Stimulated activated CD4-positive, alpha-beta T cell treated with anti-CD3 and anti-CD28 coated beads, Interleukin-15, amount 100 ng/mL, for 24 hours (primary cell): ENCODE results near the gene TCERG1.

Source experiments
- DNase-seq: peaks from one replicate; pipeline ENCODE4 v3.0.0-alpha.2; 2020

TCERG1 gene

GRCh38 chr5:146458894-146459293 is 11.8 kb downstream of the TCERG1 start:
- no peak for DNase-seq

GRCh38 chr5:146461319-146461718 is 14.2 kb downstream of the TCERG1 start:
- no peak for DNase-seq

- DNase-seq: no peak
Measured at GRCh38 chr5:146463446-146463845, 16.3 kb downstream of the TCERG1 start.

GRCh38 chr5:146466521-146467349 is 19.6 kb downstream of the TCERG1 start:
- no peak for DNase-seq

GRCh38 chr5:146467760-146468159 is 20.6 kb downstream of the TCERG1 start:
- no peak for DNase-seq

- no peak for DNase-seq
Measured at GRCh38 chr5:146474065-146474464, 26.9 kb downstream of the TCERG1 start.

- no peak for DNase-seq
Measured at GRCh38 chr5:146475190-146475780, 28.2 kb downstream of the TCERG1 start.

GRCh38 chr5:146475906-146476305 is 28.8 kb downstream of the TCERG1 start:
- DNase-seq: no peak

- DNase-seq: no peak
Measured at GRCh38 chr5:146482775-146483174, 35.6 kb downstream of the TCERG1 start.

GRCh38 chr5:146484714-146485391 is 37.7 kb downstream of the TCERG1 start:
- no peak for DNase-seq

- no peak for DNase-seq
Measured at GRCh38 chr5:146490089-146490843, 43.1 kb downstream of the TCERG1 start.

- DNase-seq: no peak
Measured at GRCh38 chr5:146494656-146495055, 47.5 kb downstream of the TCERG1 start.

GRCh38 chr5:146499680-146500079 is 52.5 kb downstream of the TCERG1 start:
- DNase-seq: no peak

- no peak for DNase-seq
Measured at GRCh38 chr5:146507428-146507827, 60.3 kb downstream of the TCERG1 start.

- no peak for DNase-seq
Measured at GRCh38 chr5:146510559-146511125, 63.5 kb downstream of the TCERG1 start.

- DNase-seq: no peak
Measured at GRCh38 chr5:146513462-146513861, 66.3 kb downstream of the TCERG1 start.

GRCh38 chr5:146514575-146514974 is 67.4 kb downstream of the TCERG1 start:
- DNase-seq: no peak

- no peak for DNase-seq
Measured at GRCh38 chr5:146515473-146516150, 68.5 kb downstream of the TCERG1 start.

GRCh38 chr5:146516151-146516475 is 69.0 kb downstream of the TCERG1 start, which contains the start of gene GPR151:
TSS of gene GPR151 (minus strand) at chr5:146516190. CDS start at chr5:146516113, 77 bp downstream.
- DNase-seq: no peak

- no peak for DNase-seq
Measured at GRCh38 chr5:146519554-146519953, 72.4 kb downstream of the TCERG1 start.

- no peak for DNase-seq
Measured at GRCh38 chr5:146520731-146521130, 73.6 kb downstream of the TCERG1 start.

GRCh38 chr5:146521403-146522106 is 74.4 kb downstream of the TCERG1 start:
- no peak for DNase-seq
